ENCODE data around the gene FAM200B. TPM values are rescaled to one million over a fixed set of nuclear protein-coding genes. Genes with fewer than 3 reads are reported as not detected.

FAM200B gene
- 21.0 and 24.9 TPM in 2 replicates for total RNA-seq

GRCh38 chr4:15681372-15682241 is at the start of gene FAM200B:
FAM200B (plus strand) TSS chr4:15681827; CDS start chr4:15686978, 5,151 bp downstream.

GRCh38 chr4:15655223-15656037 is 26.2 kb upstream of the FAM200B start, which contains the start of gene FBXL5:
FBXL5 (minus strand) TSS chr4:15655357; CDS start chr4:15655287, 70 bp downstream.

GRCh38 chr4:15702941-15703403 is 21.3 kb downstream of the FAM200B start, which contains the start of gene BST1:
BST1 (plus strand) TSS chr4:15703065; CDS start chr4:15703145, 80 bp downstream.

Other genes starting within 250 kb of the FAM200B start
- 20.6 and 23.2 TPM in 2 replicates for gene CC2D2A, start 211.9 kb upstream of the FAM200B start, total RNA-seq
- 105 and 108 TPM in 2 replicates for gene FBXL5, start 26.5 kb upstream of the FAM200B start, total RNA-seq
- 19.9 and 21.2 TPM in 2 replicates for gene BST1, start 21.2 kb downstream of the FAM200B start, total RNA-seq
- gene CD38, start 96.5 kb downstream of the FAM200B start, total RNA-seq, result under 0.01 and 0.14 TPM in 2 replicates